ENCODE measurements around the gene TTC4. TPM values are rescaled to one million over a fixed set of nuclear protein-coding genes. Genes with fewer than 3 reads are reported as not detected.

Gene TTC4, protein sequence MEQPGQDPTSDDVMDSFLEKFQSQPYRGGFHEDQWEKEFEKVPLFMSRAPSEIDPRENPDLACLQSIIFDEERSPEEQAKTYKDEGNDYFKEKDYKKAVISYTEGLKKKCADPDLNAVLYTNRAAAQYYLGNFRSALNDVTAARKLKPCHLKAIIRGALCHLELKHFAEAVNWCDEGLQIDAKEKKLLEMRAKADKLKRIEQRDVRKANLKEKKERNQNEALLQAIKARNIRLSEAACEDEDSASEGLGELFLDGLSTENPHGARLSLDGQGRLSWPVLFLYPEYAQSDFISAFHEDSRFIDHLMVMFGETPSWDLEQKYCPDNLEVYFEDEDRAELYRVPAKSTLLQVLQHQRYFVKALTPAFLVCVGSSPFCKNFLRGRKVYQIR
- 32.3 TPM for polyA plus RNA-seq (2012; ENCODE audit: insufficient read depth, insufficient read length, low read depth)

DNA sequence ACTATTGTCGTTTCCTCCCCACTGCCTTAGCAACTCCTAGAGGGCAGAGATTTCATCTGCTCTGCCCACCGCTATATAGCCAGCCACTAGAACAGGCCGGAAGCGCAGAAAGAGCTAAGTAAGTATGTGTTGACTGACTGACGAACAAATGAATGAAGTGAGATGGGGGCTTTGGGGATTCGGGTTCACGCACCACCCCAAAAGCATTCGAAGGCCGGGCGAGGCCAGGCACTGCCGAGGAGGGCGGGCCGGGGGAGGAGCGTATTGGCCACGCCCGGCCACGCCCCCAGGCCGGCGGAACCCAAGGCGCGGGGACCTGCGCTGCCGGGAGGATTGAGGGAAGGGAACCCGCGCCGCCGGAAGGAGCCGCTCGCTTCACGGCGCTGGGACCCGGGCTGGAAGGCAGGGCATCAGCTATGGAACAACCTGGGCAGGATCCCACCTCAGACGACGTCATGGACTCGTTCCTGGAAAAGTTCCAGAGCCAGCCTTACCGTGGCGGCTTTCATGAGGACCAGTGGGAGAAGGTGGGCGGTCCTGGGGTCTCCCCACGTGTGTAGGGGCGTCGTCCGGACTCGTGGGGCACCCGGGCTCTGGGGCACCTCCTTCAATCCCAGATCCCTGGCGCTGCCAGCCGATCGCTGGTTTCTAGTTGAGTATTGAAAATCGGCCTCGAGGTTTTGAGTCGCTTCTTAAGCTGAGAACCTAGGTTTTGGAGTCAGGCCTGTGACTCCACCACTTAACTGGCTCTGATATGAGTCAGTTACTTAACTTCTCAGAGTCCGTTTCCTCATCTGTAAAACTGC lies at the start of gene TTC4:
TSS of gene TTC4 (plus strand) at position 369 of the 806 bp plus-strand sequence. CDS start at position 417, 48 bp downstream.
- peak; percentile 80 for DNase-seq
- TF ChIP-seq, protein P1, sequence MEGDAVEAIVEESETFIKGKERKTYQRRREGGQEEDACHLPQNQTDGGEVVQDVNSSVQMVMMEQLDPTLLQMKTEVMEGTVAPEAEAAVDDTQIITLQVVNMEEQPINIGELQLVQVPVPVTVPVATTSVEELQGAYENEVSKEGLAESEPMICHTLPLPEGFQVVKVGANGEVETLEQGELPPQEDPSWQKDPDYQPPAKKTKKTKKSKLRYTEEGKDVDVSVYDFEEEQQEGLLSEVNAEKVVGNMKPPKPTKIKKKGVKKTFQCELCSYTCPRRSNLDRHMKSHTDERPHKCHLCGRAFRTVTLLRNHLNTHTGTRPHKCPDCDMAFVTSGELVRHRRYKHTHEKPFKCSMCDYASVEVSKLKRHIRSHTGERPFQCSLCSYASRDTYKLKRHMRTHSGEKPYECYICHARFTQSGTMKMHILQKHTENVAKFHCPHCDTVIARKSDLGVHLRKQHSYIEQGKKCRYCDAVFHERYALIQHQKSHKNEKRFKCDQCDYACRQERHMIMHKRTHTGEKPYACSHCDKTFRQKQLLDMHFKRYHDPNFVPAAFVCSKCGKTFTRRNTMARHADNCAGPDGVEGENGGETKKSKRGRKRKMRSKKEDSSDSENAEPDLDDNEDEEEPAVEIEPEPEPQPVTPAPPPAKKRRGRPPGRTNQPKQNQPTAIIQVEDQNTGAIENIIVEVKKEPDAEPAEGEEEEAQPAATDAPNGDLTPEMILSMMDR (IDR thresholded peaks at IDR 0.05; ENCODE audit: low read depth, low read length), result no peak
- Histone ChIP-seq H3K27me3 (no peaks in the 10 kb centered on the region), H3K4me1 (0 out of 2 replicates have a peak, but pooled peaks cover 2% of the 10 kb centered on the region), H3K4me3 (ENCODE audit: low read depth, low read length) (peak within 1 kb of the TSS; percentile 89), H3K9me3 (no peaks in the 10 kb centered on the region), H3K36me3 (no peaks in the 10 kb centered on the region; the same call in 1 of the 2 replicates)

DNA sequence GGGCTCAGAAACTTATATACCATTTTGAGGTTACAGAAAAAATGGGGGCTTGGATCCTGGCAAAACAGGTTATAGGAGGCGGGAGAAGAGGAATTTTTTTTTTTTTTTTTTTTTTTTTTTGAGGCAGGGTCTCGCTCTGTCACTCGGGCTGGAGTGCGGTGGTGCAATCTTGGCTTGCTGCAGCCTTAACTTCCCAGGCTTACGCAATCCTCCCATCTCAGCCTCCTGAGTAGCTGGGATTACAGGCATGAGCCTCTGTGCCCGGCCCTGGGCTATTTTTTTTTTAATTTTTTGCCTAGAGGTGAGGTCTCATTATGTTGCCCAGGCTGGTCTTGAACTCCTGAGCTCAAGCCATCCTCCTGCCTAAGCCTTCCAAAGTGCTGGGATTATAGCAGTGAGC lies 49.3 kb upstream of the TTC4 start:
- H3K4me3 ChIP-seq (ENCODE audit: low read depth, low read length), result no peak overlapping the region
- no peaks in the 10 kb centered on the region for H3K27me3 ChIP-seq
- no peaks in the 10 kb centered on the region for H3K4me1 ChIP-seq
- TF ChIP-seq, protein P1 (IDR thresholded peaks at IDR 0.05; ENCODE audit: low read depth, low read length), result no peak
- H3K9me3 ChIP-seq, result no peaks in the 10 kb centered on the region
- no peaks in the 10 kb centered on the region for H3K36me3 ChIP-seq
- no peak for DNase-seq

DNA sequence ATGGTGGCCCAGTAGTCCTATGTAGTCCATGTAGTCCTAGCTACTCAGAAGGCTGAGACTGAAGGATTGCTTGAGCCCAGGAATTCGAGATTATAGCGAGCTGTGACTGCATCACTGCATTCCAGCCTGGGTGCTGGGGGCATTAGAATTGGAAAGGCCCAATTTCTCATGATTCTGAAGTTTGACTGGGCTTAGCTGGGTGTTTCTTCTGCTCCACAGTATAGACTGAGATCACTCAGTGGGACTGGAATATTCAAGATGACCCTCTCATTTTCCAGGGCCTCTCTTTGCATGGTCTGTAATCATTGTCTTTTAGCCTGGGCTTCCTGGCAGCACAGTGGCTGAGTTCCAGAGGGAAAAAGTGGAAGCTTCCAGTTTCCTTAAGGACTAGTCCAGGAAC lies 47.9 kb upstream of the TTC4 start:
- Histone ChIP-seq H3K36me3 (no peaks in the 10 kb centered on the region), H3K4me3 (ENCODE audit: low read depth, low read length) (no peak overlapping the region), H3K4me1 (no peaks in the 10 kb centered on the region), H3K9me3 (no peaks in the 10 kb centered on the region), H3K27me3 (no peaks in the 10 kb centered on the region)
- TF ChIP-seq, protein P1 (IDR thresholded peaks at IDR 0.05; ENCODE audit: low read depth, low read length), result no peak
- DNase-seq, result no peak

DNA sequence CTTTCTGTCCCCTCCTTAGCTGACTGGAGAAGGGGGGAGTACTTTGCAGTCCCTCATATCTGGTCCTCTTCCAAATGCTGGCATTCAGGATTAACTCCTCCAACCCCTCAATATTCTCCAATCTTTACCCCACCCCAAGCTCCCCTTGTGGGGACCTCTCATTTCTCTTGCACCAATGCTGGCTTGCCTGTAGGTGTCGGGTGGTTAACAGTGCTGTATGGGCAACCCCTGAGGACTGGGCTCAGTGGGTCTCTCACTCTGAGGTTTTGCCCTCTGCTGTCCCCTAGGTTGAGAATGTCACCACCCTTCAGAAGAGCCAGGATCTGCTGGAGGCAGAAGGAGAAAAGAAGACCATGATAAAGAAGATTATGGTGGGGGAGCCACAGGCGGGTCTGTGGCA lies 47.1 kb upstream of the TTC4 start:
- no peaks in the 10 kb centered on the region for H3K27me3 ChIP-seq
- no peaks in the 10 kb centered on the region for H3K4me1 ChIP-seq
- DNase-seq, result no peak
- TF ChIP-seq, protein P1 (IDR thresholded peaks at IDR 0.05; ENCODE audit: low read depth, low read length), result no peak
- no peaks in the 10 kb centered on the region for H3K9me3 ChIP-seq
- no peak overlapping the region for H3K4me3 ChIP-seq (ENCODE audit: low read depth, low read length)
- H3K36me3 ChIP-seq, result no peaks in the 10 kb centered on the region

DNA sequence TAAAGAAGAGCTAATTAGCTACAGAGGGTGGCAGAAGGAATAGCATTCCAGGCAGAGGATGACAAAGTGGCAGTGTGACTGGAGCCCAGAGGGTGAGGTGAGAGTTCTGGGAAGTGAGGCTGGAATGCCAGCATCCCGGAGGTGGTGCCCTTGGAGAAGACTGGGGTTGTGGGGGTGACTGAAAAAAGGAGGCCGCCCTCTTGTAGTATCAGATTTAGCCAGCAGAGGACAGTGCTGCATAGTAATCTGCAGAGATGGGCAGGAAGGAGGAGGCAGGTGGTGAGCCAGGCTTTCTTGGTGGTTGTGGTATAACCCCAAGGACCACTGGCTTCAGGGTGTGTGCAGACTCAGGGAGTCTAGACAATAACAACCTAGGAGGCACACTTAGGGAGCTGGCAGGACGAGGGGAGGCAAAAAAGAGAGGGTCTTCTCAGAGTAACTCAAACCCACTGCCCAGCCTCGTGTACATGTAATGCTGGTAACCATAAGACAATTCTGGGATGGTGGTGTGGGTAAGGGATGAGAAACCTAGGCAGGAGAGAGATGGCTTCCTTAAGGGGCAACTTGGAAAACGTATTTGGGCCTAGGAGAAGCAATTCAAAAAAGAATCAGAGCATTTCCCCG lies 43.6 kb upstream of the TTC4 start:
- Histone ChIP-seq H3K4me3 (ENCODE audit: low read depth, low read length) (no peak overlapping the region), H3K36me3 (no peaks in the 10 kb centered on the region), H3K9me3 (no peaks in the 10 kb centered on the region), H3K4me1 (no peaks in the 10 kb centered on the region), H3K27me3 (no peaks in the 10 kb centered on the region)
- DNase-seq, result peak; percentile 65
- TF ChIP-seq, protein P1 (IDR thresholded peaks at IDR 0.05; ENCODE audit: low read depth, low read length), result peak; percentile 70

Data from BE2C (cell line).